ENCODE results near the gene OTOP2.

OTOP2 gene

DNA sequence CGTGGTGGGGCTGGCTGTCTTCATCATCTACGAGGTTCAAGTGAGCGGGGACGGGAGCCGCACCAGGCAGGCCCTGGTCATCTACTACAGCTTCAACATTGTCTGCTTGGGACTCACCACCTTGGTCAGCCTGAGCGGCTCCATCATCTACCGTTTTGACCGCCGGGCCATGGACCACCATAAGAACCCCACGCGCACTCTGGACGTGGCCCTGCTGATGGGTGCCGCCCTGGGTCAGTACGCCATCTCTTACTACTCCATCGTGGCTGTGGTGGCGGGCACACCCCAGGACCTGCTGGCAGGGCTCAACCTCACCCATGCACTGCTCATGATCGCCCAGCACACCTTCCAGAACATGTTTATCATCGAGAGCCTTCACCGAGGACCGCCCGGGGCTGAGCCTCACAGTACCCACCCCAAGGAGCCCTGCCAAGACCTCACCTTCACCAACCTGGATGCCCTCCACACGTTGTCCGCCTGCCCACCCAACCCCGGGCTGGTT is 6.5 kb downstream of the OTOP2 start:
- no peak for TF ChIP-seq CTCF (conservative IDR thresholded peaks at IDR 0.05; ENCODE audit: low read depth, low read length)
- H3K4me3 ChIP-seq (ENCODE audit: low read length): no peak overlapping the region
- DNase-seq (ENCODE audit: low read depth): no peak

GRCh38 chr17:74935048-74935447 is 11.0 kb downstream of the OTOP2 start:
- DNase-seq (ENCODE audit: low read depth): no peak
- TF ChIP-seq CTCF (conservative IDR thresholded peaks at IDR 0.05; ENCODE audit: low read depth, low read length): no peak
- no peak overlapping the region for H3K4me3 ChIP-seq (ENCODE audit: low read length)

DNA sequence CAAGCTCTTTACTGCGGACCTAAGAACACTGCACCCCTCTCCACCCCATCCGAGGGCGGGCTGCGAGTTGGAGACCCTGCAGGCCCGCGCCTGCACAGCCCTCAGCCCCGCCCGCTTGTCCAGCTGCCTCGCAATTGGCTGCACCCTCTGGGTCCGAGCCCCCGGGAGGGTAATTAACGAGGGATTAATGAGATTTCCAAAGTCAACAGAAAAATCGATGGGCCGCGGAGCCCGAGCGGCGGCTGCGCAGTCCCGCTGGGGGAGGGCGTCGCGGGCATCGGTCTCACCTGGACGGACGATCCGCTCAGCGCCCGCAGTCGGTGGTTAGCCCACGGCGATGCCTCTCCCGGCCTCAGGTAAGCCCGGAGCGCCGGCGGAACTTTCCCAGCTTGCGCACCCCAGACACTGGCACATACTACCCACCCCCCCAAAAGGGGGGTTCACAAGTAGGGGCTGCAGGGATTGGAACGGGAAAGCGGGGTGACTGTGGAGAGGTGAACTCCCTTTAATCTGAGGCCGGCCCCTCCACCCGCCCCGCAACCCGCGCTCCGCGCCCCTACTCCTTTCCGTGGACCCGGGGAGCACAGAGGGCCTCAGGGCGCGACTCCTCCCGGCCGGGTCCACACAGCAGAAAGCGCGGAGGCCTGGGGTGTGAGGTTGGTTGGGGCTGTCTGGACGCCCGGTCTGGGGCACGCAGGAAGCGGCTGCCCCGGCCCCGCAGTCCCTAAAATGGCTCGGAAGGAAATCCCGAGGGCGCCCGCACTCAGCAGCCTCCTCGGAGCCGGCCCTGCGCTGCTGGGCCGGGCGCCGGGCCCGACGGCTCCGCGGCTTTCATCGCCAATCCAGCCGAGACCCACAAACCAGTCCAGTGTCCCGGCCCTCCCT is 11.8 kb downstream of the OTOP2 start, which contains the start of gene OTOP3:
Gene OTOP3, plus strand, starts transcription at position 314 of the 885 bp plus-strand sequence. Its CDS starts 24 bp downstream, at position 338.
- TF ChIP-seq CTCF (conservative IDR thresholded peaks at IDR 0.05; ENCODE audit: low read depth, low read length): no peak
- H3K4me3 ChIP-seq (ENCODE audit: low read length): no peak within 1 kb of the TSS
- DNase-seq (ENCODE audit: low read depth): no peak

- H3K4me3 ChIP-seq (ENCODE audit: low read length): no peak overlapping the region
- TF ChIP-seq CTCF (conservative IDR thresholded peaks at IDR 0.05; ENCODE audit: low read depth, low read length): no peak
- DNase-seq (ENCODE audit: low read depth): no peak
Measured at GRCh38 chr17:74936470-74936799, 12.4 kb downstream of the OTOP2 start.

GRCh38 chr17:74937064-74938051 is 13.3 kb downstream of the OTOP2 start:
- no peak for DNase-seq (ENCODE audit: low read depth)
- H3K4me3 ChIP-seq (ENCODE audit: low read length): no peak overlapping the region
- no peak for TF ChIP-seq CTCF (conservative IDR thresholded peaks at IDR 0.05; ENCODE audit: low read depth, low read length)

DNA sequence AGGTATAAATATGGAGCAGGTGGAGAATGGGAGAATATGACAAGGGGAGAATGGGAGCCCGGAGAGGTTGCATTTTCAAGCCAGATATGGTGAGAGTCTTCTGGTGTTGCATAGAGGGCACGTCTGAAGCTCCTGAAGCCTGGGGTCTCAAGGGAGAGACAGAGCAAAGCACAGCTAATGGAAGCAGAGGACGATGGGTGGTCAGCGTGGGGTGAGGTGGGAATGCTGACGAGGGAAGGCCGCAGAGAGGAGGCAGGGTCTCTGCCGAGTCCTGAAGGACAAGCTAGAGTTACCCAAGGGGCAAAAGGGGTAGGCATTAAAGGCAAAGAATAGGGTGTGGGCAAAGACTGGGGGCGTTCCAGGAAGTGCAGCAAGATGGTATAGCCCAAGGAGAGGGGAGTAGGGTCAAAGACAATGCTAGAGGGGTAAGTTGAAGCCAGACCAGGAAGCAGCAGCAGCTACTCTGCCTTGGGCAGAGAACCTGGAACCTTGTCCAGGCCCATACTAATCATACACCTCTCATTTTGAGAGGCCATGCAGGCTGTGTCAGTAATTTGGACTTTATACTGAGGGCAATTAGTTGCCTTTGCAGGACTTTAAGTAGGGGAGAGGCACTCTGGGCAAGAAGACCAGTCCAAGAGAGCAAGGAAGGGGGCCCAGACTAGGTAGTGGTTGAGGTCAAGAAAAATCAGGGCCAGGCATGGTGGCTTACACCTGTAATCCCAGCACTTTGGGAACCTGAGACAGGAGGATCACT is 14.3 kb downstream of the OTOP2 start:
- TF ChIP-seq CTCF (conservative IDR thresholded peaks at IDR 0.05; ENCODE audit: low read depth, low read length): no peak
- H3K4me3 ChIP-seq (ENCODE audit: low read length): no peak overlapping the region
- no peak for DNase-seq (ENCODE audit: low read depth)

All from retinal pigment epithelial cell (primary cell).